Measurements from ENCODE around the gene KCNQ5.
A peak's percentile ranks its signal among the peaks of the same experiment; 100 is the strongest.

Gene KCNQ5

GRCh38 chr6:73078908-73079610, 457.2 kb downstream of the KCNQ5 start:
- DNase-seq = no peak

- no peak for DNase-seq
Measured at GRCh38 chr6:73079611-73079955, 457.7 kb downstream of the KCNQ5 start.

- DNase-seq = no peak
Measured at GRCh38 chr6:73079978-73080377, 458.1 kb downstream of the KCNQ5 start.

GRCh38 chr6:73081955-73082354, 460.1 kb downstream of the KCNQ5 start:
- DNase-seq = no peak

GRCh38 chr6:73083886-73084285, 462.0 kb downstream of the KCNQ5 start:
- no peak for DNase-seq

- DNase-seq = no peak
Measured at GRCh38 chr6:73085443-73085871, 463.6 kb downstream of the KCNQ5 start.

GRCh38 chr6:73086726-73087125, 464.9 kb downstream of the KCNQ5 start:
- DNase-seq = no peak

GRCh38 chr6:73088138-73088813, 466.4 kb downstream of the KCNQ5 start:
- no peak for DNase-seq

- DNase-seq = no peak
Measured at GRCh38 chr6:73104921-73105320, 483.1 kb downstream of the KCNQ5 start.

GRCh38 chr6:73107016-73107415, 485.2 kb downstream of the KCNQ5 start:
- DNase-seq = no peak

- DNase-seq = no peak
Measured at GRCh38 chr6:73108949-73109348, 487.1 kb downstream of the KCNQ5 start.

GRCh38 chr6:73109659-73110058, 487.8 kb downstream of the KCNQ5 start:
- DNase-seq = no peak

GRCh38 chr6:73116330-73116729, 494.5 kb downstream of the KCNQ5 start:
- DNase-seq = no peak

- DNase-seq = no peak
Measured at GRCh38 chr6:73121421-73121993, 499.6 kb downstream of the KCNQ5 start.

- DNase-seq = no peak
Measured at GRCh38 chr6:73123632-73124329, 501.9 kb downstream of the KCNQ5 start.

GRCh38 chr6:73129653-73130443, 508.0 kb downstream of the KCNQ5 start:
- DNase-seq = peak; percentile 52

- no peak for DNase-seq
Measured at GRCh38 chr6:73131706-73132105, 509.8 kb downstream of the KCNQ5 start.

GRCh38 chr6:73134588-73134987, 512.7 kb downstream of the KCNQ5 start:
- no peak for DNase-seq

- DNase-seq = no peak
Measured at GRCh38 chr6:73139681-73140383, 518.0 kb downstream of the KCNQ5 start.

- DNase-seq = no peak
Measured at GRCh38 chr6:73143551-73143950, 521.7 kb downstream of the KCNQ5 start.

GRCh38 chr6:73144516-73144915, 522.7 kb downstream of the KCNQ5 start:
- DNase-seq = no peak

GRCh38 chr6:73145690-73146089, 523.8 kb downstream of the KCNQ5 start:
- DNase-seq = no peak

All from GOT3 (cell line).